Activated naive CD4-positive, alpha-beta T cell treated with anti-CD3 and anti-CD28 coated beads, Interleukin-2, amount 50 U/mL, for 24 hours (primary cell): ENCODE measurements around the gene HECW1.

Experiments
- H3K27ac Mint-ChIP-seq: one replicate; pipeline ENCODE4 v1.8.0; 2021; ENCODE audit warnings: mild to moderate bottlenecking, mixed read lengths
- H3K27me3 Mint-ChIP-seq: one replicate; pipeline ENCODE4 v1.8.0; 2021; ENCODE audit warnings: mixed read lengths
- H3K36me3 Mint-ChIP-seq: one replicate; pipeline ENCODE4 v1.8.0; 2021; ENCODE audit warnings: mixed read lengths
- H3K4me1 Mint-ChIP-seq: one replicate; pipeline ENCODE4 v1.8.0; 2021; ENCODE audit warnings: mixed read lengths
- H3K4me3 Mint-ChIP-seq: one replicate; pipeline ENCODE4 v1.8.0; 2021; ENCODE audit warnings: mild to moderate bottlenecking, mixed read lengths
- H3K9me3 Mint-ChIP-seq: one replicate; pipeline ENCODE4 v1.8.0; 2021; ENCODE audit warnings: mixed read lengths

HECW1 gene

DNA sequence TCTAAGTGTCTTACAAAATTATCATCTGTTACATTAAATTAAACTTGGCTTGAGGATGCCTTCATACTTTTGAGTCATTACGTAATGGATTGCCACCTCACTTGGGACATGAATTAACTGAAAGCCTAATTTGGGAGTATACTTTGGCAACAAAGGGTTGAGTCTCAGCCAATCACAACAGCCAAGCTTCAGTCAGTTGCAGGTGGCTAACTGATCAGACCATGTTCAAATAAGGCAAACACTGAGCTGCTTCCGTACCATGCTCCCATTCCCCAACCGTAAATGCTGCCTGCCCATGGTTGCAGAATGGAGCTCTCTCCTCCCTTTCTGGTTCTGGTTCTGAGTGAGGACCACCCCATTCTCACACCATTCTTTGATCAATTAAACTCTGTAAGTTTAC lies 377.6 kb downstream of the HECW1 start:
- Mint-ChIP-seq H3K4me1 (peaks cover 4% of the 10 kb centered on the region), H3K4me3 (no peak overlapping the region), H3K36me3 (no peaks in the 10 kb centered on the region), H3K27me3 (no peaks in the 10 kb centered on the region), H3K27ac (peak overlapping the region; percentile 18), H3K9me3 (no peaks in the 10 kb centered on the region)

DNA sequence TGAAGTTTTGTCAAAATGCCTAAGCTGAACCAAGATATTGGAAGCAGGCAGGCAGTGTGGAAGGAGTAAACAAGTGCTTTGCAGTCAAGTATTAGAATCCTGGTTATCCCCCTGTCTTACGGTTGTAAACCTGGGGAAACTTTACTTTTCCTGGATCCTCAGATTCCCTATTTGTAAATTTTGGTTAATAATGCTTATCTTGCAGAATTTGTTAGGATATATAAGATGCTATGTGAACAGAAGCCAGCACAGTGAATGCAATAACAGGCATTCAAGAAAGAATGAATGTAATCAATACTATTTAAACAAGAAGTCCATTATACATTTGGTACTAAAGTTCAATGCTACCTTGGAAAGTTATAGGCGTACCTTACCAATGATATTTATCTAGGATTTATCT lies 378.7 kb downstream of the HECW1 start:
- peaks cover 4% of the 10 kb centered on the region for H3K4me1 Mint-ChIP-seq
- no peak overlapping the region for H3K27ac Mint-ChIP-seq
- H3K9me3 Mint-ChIP-seq, result no peaks in the 10 kb centered on the region

DNA sequence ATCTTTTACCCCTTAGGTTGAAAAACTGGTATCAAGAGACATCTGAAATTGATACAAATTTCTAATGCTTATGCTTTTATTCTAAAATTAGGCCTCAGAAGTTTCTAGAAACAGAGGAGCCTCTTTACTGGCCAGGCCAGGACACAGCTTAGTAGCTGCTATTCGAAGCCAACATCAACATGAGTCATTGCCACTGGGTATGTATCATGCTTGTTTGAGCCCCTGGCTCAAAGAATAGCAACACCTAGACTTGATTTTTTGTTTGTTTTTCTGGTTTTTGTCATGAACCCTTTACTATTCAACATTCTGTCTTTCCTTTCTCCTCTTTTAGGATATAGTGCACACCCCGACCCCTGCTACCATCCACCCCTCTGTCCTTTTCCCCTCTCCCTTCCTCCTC lies 379.5 kb downstream of the HECW1 start:
- Mint-ChIP-seq H3K4me3 (no peak overlapping the region), H3K27me3 (no peaks in the 10 kb centered on the region), H3K4me1 (peaks cover 4% of the 10 kb centered on the region), H3K27ac (no peak overlapping the region), H3K36me3 (no peaks in the 10 kb centered on the region), H3K9me3 (no peaks in the 10 kb centered on the region)

More for the DNA sequence above, 378.7 kb downstream of the HECW1 start:
- Mint-ChIP-seq H3K36me3 (no peaks in the 10 kb centered on the region), H3K4me3 (no peak overlapping the region), H3K27me3 (no peaks in the 10 kb centered on the region)

DNA sequence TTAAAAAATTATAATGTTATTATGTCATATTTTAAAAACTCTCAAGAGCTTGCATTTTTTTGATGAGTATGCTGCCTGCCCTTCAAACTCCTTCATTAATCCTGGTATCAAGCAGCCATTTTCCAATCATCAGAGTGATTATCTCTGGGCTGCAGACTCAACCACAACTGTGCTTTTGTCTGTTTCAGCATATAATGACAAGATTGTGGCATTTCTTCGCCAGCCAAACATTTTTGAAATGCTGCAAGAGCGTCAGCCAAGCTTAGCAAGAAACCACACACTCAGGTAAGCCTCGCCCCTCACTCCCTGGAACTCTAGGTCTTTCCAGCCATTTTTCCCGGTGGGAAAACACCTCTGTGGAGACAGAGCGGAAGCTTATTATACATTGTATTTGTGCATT lies 380.4 kb downstream of the HECW1 start:
- Mint-ChIP-seq H3K27ac (no peak overlapping the region), H3K27me3 (no peaks in the 10 kb centered on the region), H3K36me3 (no peaks in the 10 kb centered on the region), H3K4me3 (no peak overlapping the region), H3K9me3 (no peaks in the 10 kb centered on the region), H3K4me1 (peaks cover 3% of the 10 kb centered on the region)

DNA sequence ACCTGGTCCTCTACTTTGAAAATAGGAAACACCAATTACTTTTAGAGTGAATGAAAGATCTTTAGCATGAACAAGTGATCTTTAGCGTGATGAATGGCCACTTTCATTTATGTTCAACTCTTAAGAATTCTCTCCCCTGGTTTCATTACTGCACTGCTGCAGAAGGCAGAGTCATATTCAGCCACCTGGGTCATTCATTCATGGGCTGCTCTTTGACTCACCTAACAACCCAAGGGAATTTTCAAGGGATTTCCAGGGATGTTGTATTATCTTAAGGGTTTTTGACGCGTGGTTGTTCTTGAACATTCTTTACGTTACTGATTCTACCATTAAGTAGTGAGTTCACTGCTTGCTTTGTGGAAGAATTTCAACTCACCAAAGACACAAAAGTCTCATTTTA lies 383.1 kb downstream of the HECW1 start:
- Mint-ChIP-seq H3K4me3 (no peak overlapping the region), H3K27ac (no peak overlapping the region), H3K36me3 (no peaks in the 10 kb centered on the region)

DNA sequence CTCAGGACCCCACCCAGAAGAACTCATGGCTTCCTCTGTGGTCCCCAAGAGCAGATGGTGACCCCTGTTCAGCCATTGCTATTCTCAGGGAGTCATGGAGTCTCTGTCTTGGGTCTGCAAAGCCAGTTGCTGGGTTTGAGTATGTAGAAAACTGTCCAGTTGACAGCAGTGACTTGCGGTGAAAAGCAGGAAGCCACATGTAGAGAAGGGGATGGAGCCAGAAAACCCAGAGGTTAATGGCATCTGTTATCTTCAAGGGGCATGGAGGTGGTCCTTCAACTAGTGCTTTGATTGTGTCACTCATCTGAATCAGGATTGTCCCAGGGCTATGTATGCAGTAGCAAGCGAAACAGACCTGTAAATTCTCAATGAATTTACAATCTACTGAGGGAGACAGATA lies 384.1 kb downstream of the HECW1 start:
- Mint-ChIP-seq H3K9me3 (no peaks in the 10 kb centered on the region), H3K27me3 (no peaks in the 10 kb centered on the region), H3K4me3 (no peak overlapping the region), H3K36me3 (no peaks in the 10 kb centered on the region), H3K27ac (no peak overlapping the region), H3K4me1 (no peaks in the 10 kb centered on the region)

More for the DNA sequence above, 383.1 kb downstream of the HECW1 start:
- H3K9me3 Mint-ChIP-seq, result no peaks in the 10 kb centered on the region
- no peaks in the 10 kb centered on the region for H3K27me3 Mint-ChIP-seq
- H3K4me1 Mint-ChIP-seq, result no peaks in the 10 kb centered on the region

DNA sequence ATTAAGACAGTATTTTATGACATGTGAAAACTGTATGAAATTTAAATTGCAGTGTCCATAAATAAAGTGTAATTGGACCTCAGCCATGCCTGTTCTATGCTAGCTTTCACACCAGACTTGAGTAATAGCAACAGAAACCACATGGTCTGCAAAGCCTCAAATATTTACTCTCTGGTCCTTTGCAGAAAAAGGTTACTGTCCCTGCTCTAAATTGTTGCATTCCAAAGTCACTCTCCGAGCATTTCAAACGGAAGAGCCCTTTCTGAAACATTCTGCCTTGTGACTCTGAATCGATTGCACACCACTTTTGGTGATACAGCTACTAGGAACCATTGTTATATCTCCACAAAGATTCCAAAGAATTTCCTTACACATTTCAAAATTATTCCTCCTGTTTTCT lies 389.4 kb downstream of the HECW1 start:
- Mint-ChIP-seq H3K9me3 (no peaks in the 10 kb centered on the region), H3K4me3 (no peak overlapping the region), H3K27ac (no peak overlapping the region), H3K36me3 (no peaks in the 10 kb centered on the region), H3K4me1 (no peaks in the 10 kb centered on the region), H3K27me3 (no peaks in the 10 kb centered on the region)

DNA sequence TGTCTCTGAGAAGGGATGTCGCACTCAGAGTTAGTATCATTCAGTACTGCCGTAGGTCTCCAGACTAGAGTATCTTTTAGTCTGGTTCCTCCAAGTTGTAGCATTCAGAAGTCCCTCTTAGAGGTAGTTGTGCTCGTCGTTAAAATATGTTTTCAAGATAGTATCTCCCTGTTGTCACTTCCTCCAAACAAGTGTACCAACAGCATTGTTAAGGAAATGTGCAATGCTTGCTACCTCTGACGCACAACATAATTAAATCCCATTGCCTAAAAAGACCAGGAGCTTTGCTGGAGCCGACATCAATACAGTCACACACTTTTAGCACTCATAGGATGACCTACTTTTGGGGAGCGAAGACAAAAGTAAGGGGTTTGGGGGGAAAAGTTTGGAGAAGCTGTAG lies 390.5 kb downstream of the HECW1 start:
- no peaks in the 10 kb centered on the region for H3K9me3 Mint-ChIP-seq
- H3K36me3 Mint-ChIP-seq, result no peaks in the 10 kb centered on the region
- H3K4me1 Mint-ChIP-seq, result no peaks in the 10 kb centered on the region
- no peak overlapping the region for H3K4me3 Mint-ChIP-seq
- peaks cover 2% of the 10 kb centered on the region for H3K27me3 Mint-ChIP-seq
- no peak overlapping the region for H3K27ac Mint-ChIP-seq

DNA sequence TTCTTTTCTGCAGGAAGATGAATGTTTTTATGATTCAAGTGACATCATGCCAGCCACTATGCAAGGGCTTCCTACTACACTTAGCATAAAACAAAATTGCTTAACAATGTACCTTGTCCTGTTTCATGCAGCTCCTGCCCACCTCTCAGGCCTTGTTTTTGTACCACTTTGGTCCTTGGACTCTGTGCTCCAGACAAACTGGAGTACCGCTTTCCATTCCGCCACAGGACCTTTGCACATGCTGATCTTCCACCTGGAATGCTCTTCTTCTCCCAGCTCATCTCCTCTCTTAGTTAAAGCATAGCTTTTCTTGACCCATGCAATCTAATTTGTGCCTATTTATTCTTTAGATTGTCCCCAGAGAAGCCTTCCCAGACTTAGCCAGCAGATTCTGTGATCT lies 393.0 kb downstream of the HECW1 start:
- Mint-ChIP-seq H3K27me3 (peaks cover 2% of the 10 kb centered on the region), H3K4me3 (no peak overlapping the region), H3K9me3 (no peaks in the 10 kb centered on the region), H3K36me3 (no peaks in the 10 kb centered on the region), H3K27ac (no peak overlapping the region), H3K4me1 (peaks cover 4% of the 10 kb centered on the region)

DNA sequence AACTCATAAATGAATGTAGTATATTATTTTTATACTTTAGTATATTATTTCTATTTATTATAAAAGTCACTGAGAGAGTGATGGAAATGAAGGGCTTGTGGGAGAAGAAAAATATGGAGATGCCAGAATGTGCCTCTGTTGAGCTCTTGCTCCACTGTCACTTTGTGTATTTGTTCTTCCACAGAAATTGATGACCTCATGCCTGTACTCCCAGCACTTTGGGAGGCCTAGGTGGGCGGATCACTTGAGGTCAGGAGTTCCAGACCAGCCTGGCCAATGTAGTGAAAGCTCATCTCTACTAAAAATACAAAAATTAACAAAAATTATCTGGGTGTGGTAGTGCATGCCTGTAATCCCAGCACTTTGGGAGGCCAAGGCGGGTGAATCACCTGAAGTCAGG lies 394.0 kb downstream of the HECW1 start:
- H3K4me3 Mint-ChIP-seq, result no peak overlapping the region
- no peaks in the 10 kb centered on the region for H3K9me3 Mint-ChIP-seq
- H3K36me3 Mint-ChIP-seq, result no peaks in the 10 kb centered on the region
- H3K27me3 Mint-ChIP-seq, result peaks cover 2% of the 10 kb centered on the region
- H3K27ac Mint-ChIP-seq, result no peak overlapping the region
- H3K4me1 Mint-ChIP-seq, result peaks cover 4% of the 10 kb centered on the region

DNA sequence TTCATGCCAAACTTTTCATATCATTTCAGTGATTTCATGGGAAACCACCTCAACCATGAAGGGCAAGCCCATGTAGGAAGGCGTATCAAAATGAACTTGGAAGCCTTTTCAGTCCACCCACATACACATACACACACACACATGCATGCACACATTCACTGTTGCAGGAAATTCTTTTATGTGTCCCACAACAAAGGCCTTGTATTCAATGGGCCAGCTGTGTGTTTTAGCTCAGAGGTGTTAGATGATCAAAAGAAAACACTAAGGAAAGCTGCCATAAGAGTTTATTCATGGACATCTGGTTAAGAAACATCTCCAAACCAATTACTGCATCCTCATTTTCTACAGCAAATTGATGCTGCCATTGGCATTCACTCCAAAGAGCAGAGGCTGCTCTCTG lies 396.0 kb downstream of the HECW1 start:
- no peak overlapping the region for H3K27ac Mint-ChIP-seq
- no peaks in the 10 kb centered on the region for H3K36me3 Mint-ChIP-seq
- H3K4me1 Mint-ChIP-seq, result peaks cover 8% of the 10 kb centered on the region
- H3K27me3 Mint-ChIP-seq, result peaks cover 4% of the 10 kb centered on the region
- H3K9me3 Mint-ChIP-seq, result no peaks in the 10 kb centered on the region
- H3K4me3 Mint-ChIP-seq, result no peak overlapping the region

DNA sequence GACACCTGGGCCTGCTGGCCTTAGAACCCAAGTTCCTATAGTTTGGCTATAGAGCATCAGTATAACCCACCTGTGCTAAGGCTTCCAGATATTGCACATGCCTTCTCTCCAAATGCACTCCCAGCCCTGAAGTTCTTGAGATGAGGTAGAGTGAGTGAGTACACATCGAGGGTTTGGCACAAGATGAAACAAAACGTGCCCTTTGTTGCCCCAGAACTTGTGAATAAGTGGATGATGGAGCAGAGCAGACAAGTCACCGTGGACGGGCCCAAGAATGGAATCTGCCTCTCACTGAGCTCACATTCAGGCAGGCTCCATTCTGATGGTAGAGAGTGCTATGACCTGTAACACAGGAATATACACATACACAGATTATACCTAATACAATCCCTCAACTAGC lies 397.5 kb downstream of the HECW1 start:
- Mint-ChIP-seq H3K9me3 (no peaks in the 10 kb centered on the region), H3K27ac (no peak overlapping the region), H3K36me3 (no peaks in the 10 kb centered on the region), H3K27me3 (peaks cover 5% of the 10 kb centered on the region), H3K4me3 (no peak overlapping the region), H3K4me1 (peaks cover 12% of the 10 kb centered on the region)

DNA sequence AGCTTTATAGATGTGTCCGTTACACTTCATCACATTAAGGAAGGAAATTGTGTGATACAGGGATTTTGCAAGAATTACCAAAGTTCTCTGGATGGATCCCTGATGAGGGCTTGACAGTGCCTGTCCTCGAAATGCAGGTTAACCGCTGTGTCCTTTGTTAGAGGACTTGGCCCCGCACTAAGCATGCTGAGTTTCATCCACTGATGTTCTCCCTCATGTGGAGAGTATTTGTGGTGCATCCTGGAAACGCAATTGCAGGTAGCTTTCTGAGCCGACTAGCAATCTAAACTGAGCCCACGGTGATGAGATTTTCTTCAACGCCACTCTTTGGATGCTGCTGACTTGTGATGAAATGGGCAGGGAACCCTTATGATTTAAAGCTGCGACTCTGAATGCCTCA lies 398.6 kb downstream of the HECW1 start:
- H3K27me3 Mint-ChIP-seq, result peaks cover 9% of the 10 kb centered on the region
- H3K27ac Mint-ChIP-seq, result no peak overlapping the region
- H3K4me3 Mint-ChIP-seq, result no peak overlapping the region
- no peaks in the 10 kb centered on the region for H3K36me3 Mint-ChIP-seq
- peaks cover 12% of the 10 kb centered on the region for H3K4me1 Mint-ChIP-seq
- no peaks in the 10 kb centered on the region for H3K9me3 Mint-ChIP-seq

DNA sequence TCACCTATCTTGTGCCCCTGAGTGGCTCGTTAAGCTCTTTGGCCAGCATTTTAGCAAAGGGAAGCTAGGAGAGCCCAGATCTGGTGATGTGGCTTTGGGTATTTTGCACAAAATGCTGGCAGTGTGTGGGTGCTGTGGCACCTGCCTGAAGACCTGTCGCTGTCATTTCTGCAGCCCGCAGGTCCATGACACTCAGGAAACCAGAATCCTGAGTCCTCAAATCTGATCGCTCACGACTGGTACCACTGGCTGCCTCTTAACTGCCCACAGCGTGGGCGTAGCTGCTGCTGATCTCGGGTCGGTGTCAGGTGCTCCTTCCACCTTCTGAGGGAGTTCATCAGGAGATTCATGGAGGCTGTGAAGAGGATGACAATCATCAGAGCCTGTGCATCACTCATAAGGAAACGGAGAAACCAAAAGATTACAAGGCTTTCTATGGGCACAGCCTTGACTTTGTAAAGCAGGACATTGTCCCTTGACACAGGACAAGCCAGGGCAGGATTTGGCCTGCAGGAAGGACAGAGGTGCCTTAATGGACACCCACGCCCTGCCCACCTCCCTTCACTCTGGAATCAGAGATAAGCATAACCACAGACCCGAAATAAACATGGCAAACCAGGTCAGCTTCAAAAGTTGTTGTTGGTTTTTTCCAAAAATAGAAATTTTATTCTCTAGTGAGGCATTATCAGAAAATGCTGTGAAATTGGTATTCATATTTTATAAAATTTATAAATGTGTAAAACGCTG lies 399.5 kb downstream of the HECW1 start:
- Mint-ChIP-seq H3K4me3 (no peak overlapping the region), H3K9me3 (no peaks in the 10 kb centered on the region), H3K27ac (no peak overlapping the region), H3K27me3 (peaks cover 10% of the 10 kb centered on the region), H3K4me1 (peaks cover 12% of the 10 kb centered on the region), H3K36me3 (no peaks in the 10 kb centered on the region)

DNA sequence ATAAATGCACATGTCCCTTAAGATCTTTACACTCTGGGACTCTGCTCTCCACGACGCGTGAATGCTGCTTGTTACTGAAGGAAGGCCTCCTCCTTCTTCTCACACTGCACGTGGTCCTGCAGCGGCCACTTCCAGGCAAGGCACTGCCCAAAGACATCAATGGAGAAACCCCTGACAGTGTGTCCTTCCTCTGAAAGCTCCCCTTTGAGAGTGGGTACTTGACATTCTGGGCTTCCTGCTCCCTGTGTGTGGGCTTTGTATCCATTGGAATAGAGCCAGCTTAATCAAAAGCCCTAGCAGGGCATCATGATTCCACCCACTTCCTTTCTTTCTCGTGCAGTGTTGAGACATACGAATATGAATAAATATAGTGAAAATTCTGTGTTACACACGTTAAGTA lies 400.8 kb downstream of the HECW1 start:
- Mint-ChIP-seq H3K27ac (no peak overlapping the region), H3K4me3 (no peak overlapping the region), H3K4me1 (peaks cover 12% of the 10 kb centered on the region), H3K27me3 (peaks cover 8% of the 10 kb centered on the region), H3K36me3 (no peaks in the 10 kb centered on the region), H3K9me3 (no peaks in the 10 kb centered on the region)

DNA sequence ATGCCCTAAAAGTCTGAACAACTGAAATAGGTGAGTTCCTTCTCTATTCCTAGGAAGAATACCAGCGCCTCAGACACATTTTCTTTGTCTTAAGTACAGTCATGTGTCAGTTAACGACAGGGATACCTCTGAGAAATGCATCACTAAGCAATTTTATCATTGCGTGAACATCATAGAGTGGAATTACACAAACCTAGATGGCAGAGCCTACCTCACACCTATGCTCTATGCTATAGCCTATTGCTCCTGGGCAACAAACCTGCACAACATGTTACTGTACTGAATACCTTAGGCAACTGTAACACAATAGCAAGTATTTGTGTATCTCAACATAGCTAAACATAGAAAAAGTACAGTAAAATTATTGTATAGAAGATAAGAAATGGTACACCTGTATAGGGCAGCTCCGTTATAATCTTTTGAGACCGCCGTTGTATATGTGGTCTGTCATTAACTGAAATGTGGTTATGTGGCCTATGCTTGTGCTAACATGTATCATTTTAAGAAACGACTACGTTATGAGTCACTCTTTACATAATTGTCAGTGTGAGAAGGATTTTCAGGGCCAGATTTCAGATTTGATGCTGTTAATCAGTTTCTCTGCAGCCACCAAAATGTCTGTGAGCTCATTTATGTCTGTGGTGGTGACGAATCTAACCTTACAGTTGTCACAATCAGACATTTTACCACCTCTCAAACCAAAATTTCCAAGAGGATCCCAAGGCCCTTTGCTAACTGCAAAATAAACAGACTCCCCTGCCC lies 404.3 kb downstream of the HECW1 start:
- Mint-ChIP-seq H3K27ac (no peak overlapping the region), H3K27me3 (peaks cover 8% of the 10 kb centered on the region), H3K4me1 (peaks cover 8% of the 10 kb centered on the region), H3K9me3 (no peaks in the 10 kb centered on the region), H3K36me3 (no peaks in the 10 kb centered on the region), H3K4me3 (no peak overlapping the region)
